UCSD-AML1 (cell line): ENCODE results near the gene KAT2A.

ENCODE experiments used
- DNase-seq: peaks from one replicate; lab custom pipeline; 2025; ENCODE audit not compliant: unreplicated experiment; lab: John Stamatoyannopoulos, UW

The KAT2A gene

DNA sequence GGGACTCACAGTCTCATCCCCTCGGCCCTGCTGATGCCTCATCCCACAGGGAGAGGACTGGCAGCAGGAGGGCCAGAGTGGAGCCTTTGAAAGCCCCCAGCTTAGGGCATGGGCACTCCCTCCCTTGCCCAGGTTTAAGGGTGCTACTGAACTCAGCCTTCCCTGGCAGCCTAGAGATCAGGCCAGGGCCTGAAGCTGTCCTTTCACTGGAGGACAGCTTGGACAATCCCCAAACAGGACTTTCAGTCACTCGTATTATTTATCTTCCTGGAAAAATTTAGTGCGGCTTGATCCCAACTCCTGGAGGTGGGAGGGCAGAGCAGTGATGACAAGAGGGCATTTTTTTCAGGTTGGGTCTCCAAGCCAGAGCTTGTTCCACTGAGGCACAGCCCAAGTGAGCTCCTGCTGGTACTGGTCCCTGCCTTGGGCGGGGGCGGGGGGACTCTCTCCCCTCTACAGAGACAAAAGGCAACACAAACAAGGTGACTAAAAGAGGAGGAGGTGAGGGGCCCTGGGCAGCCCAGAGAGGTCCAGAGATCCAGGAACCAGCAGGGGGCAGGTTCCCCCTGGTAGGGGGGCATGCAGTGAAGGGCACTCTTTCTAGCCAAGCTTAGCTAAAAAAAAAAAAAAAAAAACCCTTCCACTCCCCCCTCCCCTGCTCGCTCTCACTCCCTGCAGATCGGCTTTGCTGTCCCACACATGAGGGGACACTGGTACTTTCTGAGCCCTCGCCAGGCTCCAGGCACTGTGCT lies 24.6 kb downstream of the KAT2A start:
- no peak for DNase-seq

DNA sequence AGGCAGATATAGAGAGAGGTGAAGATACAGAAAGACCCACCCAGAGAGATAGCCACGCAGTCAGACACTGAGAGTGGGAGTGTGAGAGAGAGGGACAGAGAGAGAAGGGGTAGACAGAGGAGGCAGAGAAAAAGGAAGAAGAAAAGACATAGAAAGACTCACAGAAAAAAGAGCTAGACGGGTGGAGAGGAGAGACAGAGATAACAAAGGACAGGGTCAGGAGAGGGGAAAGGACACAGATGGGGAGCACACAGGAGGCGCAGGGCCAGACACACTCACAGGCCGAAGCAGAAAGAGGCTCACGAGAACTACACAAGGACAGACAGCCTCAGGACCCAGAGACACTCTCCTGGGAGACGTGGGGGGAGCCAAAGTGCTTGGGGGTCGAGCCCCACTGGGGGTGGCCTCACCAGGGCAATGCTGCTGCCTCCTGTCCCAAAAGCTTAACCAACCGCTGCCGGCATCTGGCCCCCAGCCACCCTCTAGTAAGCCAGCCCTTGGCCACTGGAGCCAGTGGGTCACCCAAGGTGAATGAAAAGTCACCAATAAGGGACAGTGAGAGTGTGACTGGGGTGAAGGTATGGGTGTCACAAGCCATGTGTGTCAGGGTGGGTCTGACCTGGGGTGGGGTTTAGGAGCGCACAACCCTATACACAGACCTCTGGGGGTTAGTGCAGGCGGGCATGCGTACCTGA lies 26.6 kb downstream of the KAT2A start:
- no peak for DNase-seq

DNA sequence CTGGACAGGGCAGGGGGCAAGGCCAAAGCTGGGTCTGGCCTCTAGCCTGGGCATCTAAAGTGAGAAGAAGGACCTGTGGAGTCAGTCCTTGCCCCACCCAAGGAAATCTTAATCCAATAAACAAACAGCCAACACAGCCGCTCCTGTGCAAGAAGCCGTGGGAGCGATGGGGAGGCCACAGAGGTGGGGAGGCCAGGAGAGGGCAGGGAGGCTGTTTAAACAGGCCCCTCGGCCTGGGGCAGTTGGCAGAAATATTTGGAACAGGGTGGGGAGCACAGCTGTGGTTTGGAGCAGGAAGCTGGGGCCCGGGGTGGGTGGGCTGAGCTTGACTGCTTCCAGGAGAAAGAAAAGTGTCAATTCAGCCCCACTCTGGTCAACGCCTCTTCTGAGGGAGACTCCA lies 28.2 kb downstream of the KAT2A start:
- no peak for DNase-seq

DNA sequence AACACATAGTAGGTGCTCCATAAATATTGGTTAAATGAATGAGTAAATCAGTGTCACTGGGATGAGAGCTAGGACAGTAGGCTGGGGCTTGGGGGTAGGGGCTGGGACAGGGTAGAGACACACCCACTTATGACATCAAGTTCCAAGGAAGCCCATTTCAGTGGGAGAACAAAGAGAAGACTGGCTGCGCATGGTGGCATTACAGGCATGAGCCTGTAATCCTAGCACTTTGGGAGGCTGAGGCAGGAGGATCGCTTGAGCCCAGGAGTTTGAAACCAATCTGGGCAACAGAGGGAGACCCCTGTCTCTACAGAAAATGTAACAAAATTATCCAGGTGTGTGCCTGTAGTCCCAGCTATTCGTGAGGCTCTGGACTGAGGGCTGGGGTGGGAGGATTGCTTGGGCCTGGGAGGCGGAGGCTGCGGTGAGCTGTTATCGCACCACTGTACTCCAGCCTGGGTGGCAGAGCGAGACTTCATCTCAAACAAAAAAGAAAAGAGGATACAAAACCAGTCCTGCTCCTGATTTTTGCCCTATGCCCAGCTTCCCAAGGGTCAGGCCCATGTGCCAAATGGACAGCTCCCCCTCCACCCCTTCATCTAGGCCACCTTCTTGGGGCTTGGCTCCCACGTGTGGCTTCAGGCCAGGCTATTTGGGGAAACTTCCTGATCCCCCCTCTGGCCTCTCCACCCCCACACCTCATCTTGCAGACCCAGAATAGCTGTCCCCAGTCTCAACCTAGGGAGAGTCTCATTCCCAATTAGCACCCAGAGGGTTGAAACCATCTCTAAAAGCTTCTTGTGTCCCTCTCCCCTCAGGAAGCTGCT lies 30.0 kb downstream of the KAT2A start:
- no peak for DNase-seq

DNA sequence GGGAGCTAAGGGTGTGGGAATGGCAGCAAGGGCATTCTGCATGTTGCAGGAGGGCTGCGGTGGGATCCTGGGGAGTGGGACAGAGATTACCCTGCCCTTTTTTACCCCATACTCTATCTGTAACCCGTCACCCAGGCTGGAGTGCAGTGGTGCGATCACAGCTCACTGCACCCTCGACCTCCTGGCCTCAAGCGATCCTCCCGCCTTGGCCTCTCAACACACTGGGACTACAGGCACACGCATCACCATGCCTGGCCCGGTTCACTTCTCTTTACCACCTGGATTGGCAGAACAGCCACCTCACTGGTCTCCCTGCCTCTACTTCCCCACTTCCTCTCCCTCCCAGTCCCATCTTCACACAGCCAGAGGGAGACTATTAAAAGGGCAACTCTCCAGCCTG lies 32.4 kb downstream of the KAT2A start:
- no peak for DNase-seq

DNA sequence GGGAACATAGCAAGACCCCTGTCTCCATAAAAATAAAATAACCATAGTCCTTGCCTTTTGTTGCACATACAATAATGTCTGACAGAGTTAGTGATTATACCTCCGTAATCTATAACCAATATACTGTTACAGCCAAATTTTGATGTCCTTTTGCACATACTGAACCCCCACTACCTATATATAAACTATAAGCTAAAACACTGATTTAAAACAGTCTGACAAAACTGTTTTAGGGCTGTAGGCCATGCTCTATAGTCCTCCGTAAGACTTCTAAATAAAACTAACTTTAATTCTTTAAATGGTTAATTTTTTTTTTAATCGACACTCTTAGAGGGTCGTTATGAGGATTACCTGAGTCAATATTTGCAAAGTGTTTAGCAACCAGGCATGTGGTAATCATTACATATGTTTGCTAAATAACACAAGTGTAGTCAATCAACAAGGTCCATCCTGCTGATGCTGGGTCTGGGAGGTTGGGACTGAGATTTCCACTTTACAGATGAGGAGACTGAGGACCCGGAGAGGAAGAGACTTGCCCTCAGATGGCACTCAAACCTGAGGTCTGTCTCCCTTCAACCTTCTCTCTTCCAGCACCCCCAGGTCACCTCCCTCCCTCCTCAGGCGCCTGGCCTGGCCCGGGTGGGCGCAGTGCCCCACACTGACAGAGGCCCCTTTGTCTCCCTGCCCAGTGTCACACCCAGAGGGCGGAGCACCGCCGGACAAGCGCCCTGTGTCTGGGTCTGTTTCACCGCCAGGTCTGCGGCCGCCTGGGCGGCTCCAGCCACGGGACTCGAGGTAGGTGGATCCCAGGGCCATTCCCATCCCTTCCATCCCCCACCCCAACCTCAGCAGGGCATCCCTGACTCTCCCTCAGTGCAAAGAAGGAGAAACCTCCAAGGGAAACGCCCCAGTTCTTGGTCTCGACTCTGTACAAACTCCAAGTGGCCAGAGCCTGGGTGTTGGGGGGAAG lies 33.1 kb downstream of the KAT2A start:
- no peak for DNase-seq

DNA sequence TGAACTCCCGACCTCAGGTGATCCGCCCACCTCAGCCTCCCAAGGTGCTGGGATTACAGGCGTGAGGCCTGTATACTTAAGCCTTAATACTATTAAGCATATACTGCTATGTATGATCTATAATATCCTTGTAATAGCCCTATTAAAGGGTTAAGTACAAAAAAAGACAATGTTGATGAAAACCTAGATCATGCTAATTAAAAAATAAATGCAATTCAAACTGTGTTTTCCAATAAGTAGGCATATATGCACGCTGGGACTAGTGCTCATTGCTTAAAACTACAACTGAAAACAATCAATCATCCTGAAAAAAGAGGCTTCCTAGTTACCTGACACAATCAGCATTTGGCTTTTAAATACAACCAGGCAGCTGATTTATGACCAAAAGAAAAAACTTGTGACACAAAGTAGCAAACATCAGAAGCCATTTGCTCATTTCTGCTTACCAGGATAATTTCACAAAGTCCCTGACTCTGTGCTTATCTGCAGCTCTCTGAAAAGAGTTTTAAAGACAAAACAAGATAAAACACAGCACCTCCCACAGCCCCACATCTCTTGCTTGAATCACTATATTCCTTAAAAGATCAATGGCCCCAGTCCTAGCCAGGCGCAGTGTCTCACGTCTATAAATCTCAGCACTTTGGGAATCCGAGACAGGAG lies 34.0 kb downstream of the KAT2A start:
- DNase-seq = no peak

DNA sequence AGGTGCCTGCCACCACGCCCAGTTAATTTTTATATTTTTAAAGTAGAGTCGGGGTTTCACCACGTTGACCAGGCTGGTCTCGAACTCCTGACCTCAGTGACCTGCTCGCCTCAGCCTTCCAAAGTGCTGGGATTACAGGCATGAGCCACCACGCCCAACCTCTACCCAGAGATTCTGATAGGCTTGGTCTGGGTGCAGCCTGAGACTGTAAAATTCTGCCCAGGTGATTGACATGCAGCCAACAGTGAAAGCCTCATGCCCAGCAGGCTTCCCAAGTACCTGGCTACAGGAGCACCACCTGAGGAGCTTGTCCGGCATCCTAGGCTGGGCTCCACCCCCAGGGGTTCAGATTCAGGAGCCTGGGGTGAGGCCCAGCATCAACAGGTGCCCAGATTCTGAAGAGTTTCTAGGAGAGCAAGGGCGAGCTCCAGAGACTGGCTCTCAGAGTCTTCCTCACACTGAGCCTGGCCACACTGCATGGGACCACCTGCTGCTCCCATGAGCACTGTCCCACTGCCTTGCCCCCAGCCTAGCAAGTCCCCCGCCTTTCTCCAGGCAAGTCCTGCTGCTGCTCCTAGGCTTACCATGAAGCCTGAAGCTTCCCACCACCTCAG lies 39.5 kb downstream of the KAT2A start:
- DNase-seq = no peak

DNA sequence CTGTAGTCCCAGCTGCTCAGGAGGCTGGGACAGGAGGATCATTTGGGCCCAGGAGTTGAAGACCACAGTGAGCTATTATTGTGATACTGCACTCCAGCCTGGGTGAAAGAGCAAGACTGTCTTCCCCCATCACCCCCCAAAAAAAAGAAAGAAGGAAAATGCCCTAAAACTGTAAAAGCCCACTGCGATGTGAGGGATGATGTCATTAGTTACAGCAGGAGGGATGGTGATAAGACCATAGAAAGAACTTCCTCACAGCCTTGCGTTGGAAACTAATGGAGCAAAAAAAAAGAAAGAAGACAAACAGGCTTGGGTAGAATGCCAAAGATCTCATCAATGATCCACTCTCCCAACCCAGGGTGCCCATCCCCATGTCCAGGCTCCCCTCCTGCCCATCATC lies 41.6 kb downstream of the KAT2A start:
- no peak for DNase-seq

DNA sequence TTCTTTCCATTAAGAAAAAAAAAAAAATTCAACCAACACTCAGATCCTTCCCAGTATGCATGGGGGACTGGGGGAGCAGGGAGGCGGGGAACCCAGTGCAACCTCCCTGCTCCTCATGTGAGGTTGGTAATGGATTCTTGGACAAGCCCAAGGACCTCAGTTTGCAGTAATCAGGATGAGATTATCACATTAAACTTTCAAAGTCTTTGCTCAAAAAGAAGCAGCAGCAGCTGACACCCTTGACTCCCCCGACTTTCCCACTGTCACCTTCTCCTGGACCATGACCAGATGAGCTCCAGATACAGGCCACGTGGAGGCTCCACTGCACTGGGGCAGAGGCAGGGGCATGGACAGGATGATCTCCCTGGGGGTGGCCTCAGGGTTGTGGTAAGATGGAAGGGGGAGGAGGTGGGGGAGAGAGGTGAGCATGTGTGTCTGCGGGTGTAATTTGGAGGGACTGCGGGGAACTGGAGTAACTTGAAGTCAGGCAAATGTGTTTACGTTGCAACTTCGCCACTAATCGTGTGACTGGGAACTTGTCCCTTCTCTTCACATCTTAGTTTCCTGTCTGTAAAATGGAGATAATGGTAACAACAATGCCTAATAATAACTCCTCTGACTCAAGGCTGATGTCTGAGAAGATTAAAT lies 42.6 kb downstream of the KAT2A start:
- DNase-seq = no peak

DNA sequence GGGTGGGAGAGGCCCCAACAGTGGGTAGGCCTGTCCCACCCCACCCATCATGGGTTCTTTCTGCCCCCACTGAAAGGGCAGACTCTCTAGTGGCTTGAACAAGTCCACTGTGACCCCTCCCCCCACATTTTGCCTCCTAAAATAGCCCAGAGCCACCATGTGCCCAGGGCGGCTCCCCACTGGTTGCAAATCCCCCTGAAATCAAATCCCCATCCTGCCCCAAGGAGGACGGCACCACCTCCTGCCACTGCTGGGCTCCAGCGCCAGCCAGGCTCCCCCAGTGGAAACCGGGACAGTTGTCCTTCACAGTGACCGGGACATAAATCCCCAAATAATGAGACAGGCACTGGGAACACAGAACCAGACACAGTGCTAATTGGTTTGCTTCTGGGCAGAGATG lies 43.4 kb downstream of the KAT2A start:
- no peak for DNase-seq

DNA sequence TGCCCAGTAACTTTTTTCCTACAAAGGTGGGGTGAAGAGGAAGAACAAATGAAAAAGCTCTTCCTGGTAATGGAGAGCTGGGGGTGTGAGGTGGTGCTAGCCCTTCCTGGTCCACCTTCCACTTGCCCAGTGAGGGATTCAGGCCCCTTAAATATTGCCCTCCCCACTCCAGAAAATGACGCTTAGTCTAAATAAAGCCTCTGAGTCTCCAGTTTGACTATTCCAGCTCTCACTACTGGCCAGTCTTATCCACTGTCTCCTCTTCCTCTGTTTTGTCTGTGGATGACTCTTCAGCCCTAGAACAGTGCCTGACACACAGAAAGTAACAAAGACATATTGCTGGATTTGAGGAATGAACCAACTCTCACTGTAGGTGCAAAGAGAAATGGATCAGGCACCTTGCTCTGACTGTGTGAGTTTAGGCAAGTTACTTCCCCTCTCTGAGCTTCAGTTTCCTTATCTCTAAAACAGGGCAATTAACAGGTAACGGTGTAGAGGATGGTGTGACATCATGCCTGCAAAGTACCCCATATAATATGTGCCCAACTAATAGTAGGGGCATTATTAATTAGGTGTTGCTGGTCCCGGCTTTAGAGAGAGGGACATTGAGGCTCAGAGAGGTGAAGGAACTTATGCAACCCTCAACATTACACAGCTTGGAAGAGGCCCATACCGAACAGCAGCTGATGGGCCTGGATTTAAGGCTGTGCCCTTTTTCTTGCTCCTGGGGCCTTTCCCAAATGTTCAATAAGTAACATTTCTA lies 44.2 kb downstream of the KAT2A start:
- no peak for DNase-seq

DNA sequence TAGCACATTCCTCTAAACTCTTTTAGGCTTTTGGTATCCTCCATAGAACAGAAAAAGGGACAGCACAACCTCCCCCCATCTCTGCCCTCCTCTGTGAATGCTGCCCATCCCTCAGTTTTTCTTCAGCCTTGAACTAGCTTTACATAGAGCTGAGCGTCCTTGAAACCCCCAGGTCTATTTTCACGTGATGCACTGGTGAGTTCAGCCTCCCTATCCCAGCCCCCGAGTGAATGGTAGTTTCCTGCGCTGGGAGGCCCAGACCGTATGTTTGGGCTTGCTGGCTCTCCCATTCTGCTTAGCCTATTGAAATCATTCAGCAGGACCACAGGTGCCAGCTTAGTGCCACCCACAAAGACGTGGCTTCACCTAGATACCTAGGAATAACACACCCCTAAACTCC lies 45.4 kb downstream of the KAT2A start:
- no peak for DNase-seq

DNA sequence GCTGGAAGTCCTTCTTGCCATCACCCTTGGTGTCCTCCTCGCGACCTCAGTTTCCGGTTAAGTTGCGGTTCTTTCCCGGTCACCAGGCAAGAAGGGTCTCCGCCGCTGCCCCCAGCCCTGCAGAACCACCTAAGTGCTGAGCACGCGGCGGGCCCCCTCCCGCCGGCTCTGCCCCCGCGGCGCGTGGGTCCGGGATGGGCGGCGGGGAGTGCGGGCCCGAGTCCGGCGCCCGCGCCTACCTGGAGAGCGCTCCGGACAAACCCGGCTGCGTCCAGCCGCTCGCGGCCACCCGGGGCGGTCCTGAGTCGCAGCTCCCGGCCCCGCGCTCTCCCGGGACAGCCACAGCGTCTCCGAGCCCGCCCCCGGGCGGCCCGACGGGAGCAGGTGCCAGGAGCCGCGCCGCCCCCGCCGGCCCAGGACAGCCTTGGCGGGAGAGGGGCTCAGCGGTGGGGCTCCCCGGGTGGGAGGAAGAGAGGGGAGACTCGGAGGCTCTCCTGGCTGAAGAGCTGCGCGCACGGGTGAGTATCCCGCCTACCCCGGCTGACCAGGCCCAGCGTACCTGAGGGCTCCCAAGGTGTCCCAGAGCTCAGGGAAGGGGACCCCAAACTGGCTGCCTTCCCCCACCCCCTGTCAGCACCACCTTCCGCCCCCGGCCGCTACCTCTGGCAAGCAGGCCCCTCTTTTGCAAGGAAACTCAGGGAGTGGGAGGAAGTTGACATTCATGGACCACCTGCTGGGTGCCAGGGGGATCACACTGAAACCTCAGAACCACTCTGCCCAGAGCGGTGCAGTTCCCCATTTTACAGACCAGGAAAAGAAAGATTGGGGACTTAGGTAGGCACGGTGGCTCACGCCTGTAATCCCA lies 48.6 kb downstream of the KAT2A start:
- DNase-seq = no peak

DNA sequence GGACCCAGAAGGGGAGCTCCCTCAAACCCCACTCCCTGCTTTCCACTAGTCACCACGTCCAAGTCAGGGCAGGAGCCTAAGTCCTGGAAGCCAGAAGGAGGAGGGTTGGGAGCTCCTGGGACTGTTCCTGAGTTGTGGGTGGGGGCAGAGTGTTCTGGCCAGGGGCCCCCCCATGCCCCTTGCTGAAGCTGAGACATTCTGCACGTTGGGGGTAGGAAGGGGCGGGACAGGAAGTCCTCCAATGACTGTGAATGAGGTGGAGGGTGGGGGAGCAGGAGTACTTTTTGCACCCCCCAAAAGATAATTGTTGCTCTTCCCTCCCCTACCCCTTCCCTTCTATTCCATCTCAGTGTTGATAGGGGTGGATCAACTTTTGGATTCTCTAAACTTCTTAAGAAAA lies 49.4 kb downstream of the KAT2A start:
- DNase-seq = no peak

DNA sequence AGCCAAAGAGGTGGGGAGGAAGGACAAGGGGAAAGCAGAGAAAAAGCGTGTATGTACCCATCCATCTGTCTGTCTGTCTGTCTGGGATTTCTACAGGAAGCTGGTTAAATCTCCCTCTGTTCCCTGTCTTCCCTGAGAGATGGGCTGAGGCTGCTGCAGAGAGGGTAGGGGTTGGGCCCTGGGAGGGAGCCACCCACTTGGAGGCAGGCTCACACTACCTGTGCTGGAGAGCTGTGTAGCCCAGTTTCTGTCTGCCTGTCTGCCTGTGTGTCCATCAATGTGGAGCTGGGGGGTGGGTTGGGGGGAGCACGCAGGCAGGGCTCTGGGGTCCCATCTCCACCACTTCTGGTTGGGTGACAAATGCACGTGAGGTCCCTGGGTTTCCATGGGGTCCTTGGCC lies 52.2 kb downstream of the KAT2A start:
- no peak for DNase-seq

DNA sequence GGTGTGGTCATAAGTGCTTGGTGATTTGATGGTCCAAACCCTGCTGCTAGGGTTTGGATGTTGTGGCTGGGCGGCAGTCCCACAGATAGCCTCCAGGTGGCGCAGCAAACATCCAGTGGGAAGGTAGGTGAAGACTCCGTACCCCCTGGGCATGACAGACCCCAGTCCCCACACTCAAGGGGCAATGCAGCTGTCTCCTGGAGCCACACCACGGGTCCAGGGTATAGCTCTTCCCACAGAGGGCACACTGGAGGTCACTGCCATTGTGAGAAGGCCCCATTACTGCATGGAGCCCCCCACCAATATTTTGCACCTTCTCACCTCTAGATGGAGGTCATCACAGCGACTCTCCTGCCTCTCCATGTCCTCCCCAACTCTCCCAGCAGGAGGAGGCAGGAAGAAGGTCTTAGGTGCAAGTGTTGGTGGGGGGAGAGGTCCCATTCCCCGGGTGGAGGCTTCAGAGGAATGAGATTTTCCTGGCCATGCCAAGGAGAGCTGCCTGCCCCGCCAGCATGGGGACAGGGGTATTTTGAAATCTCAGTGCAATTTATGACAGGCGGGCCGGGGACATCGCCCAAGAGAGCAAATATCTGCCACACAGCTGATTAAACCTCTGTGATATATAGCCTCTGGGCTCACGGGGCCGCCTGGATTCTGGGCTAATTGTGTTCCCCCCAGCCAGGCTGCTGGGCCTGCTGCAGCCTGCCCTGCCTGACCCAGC lies 53.6 kb downstream of the KAT2A start:
- DNase-seq = peak; percentile 69
